Germinal center (tissue), 1 donor: ENCODE results near the gene SNRNP48.
A peak's percentile ranks its signal among the peaks of the same experiment; 100 is the strongest.

Source experiments
- DNase-seq: peaks from one replicate; pipeline ENCODE4 v3.0.0; 2012; ENCODE audit warnings: mixed read lengths, low spot score

SNRNP48 gene

GRCh38 chr6:7644417-7644816, 54.4 kb downstream of the SNRNP48 start:
- no peak for DNase-seq

- DNase-seq: no peak
Observed at GRCh38 chr6:7646394-7646793, 56.4 kb downstream of the SNRNP48 start.

DNA sequence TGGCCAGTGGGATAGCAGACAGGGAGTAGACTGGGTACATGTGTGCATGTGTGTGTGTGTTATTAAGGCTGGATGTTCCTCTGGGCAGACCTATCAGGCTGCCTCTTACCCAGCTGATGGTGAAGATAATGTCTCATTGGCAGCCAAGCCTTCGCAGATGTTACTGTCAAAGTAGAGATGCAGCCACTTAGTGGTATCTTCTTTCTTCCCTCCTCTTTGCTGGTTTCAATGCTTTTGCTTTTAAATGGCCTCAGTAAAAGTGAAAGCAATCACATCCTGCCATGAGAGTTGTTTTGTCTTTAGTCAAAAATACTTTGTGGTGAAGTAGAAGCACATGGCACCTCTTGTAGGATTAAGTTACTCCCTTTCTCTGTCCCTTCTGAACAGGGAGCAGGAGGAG, 57.5 kb downstream of the SNRNP48 start:
- no peak for DNase-seq

- peak; percentile 25 for DNase-seq
Observed at GRCh38 chr6:7649037-7649810, 59.2 kb downstream of the SNRNP48 start.

- DNase-seq: no peak
Observed at GRCh38 chr6:7650878-7651277, 60.9 kb downstream of the SNRNP48 start.

- DNase-seq: no peak
Observed at GRCh38 chr6:7652957-7653356, 63.0 kb downstream of the SNRNP48 start.

DNA sequence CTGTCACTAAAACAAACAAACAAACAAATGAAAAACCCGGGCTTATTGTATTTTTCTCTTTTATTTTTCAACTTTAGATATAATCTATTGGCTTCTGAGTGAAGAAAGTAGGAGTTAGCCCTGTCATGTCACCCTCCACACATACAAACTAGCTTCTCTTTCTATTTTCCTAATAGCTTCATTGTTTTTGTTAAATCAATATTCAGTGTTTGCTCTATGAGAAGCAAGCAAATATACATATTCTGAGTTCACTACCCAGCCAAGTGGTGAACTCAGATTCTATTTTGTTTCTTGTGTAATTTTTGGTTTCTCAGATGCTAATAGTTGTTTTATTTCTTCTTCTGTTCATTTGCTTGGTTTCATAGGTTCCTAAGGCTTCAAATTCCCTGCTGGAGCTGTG, 66.4 kb downstream of the SNRNP48 start:
- no peak for DNase-seq

- DNase-seq: no peak
Observed at GRCh38 chr6:7658543-7658942, 68.5 kb downstream of the SNRNP48 start.

GRCh38 chr6:7661364-7661763, 71.4 kb downstream of the SNRNP48 start:
- DNase-seq: no peak
